Activated CD4-positive, alpha-beta T cell treated with anti-CD3 and anti-CD28 coated beads, Interleukin-2, amount 50 U/mL, for 4 hours (primary cell): Measurements from ENCODE around the gene C17orf114.

Experiments
- DNase-seq, 2 experiments: peaks; one replicate each; pipeline ENCODE4 v3.0.0-alpha.2; 2020

The C17orf114 gene

GRCh38 chr17:4785311-4786105, 16.6 kb downstream of the C17orf114 start:
- DNase-seq: no peak

DNA sequence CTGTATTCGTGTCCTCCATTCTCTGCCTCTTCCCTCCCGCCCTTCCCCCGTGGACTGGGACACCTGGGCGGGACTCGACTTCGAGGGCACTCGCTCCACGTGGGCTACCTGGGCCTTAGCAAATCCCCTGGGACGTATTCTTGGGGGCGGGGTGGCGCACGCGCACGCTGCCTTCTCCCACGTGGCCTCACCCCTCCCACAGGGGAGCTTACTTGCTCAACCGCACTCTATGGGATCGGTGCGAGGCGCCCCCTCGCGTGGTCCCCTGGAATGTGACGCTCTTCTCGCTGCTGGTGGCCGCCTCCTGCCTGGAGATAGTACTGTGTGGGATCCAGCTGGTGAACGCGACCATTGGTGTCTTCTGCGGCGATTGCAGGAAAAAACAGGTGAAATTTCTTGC, 19.5 kb downstream of the C17orf114 start:
- no peak for DNase-seq

DNA sequence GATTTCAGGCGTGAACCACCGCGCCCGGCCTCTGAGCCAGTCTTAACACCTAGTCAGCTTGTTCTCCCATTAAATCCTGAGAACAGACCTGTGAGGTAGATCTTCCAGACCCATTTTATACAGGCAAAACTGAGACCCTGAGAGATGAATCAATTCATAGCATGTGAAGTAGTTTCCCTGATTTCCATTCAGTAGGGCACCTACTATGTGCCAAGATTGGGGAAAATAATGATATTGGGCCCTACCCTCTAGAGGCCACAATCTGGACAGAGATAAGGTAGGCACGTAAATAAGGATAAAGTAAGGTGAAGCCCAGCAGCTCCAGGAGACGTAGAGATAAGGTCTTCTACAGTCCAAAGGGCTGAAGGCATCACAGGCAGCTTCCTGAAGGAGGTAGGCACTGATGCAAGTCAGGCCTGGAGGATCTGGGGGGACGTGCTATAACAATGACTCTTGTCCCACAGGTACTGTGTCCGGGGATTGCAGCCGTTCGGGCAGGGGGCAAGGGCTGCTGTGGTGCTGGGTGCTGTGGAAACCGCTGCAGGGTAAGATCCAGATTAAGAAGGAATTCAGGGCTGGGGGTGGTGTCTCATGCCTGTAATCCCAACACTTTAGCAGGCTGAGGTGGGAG, 21.7 kb downstream of the C17orf114 start:
- no peak for DNase-seq

DNA sequence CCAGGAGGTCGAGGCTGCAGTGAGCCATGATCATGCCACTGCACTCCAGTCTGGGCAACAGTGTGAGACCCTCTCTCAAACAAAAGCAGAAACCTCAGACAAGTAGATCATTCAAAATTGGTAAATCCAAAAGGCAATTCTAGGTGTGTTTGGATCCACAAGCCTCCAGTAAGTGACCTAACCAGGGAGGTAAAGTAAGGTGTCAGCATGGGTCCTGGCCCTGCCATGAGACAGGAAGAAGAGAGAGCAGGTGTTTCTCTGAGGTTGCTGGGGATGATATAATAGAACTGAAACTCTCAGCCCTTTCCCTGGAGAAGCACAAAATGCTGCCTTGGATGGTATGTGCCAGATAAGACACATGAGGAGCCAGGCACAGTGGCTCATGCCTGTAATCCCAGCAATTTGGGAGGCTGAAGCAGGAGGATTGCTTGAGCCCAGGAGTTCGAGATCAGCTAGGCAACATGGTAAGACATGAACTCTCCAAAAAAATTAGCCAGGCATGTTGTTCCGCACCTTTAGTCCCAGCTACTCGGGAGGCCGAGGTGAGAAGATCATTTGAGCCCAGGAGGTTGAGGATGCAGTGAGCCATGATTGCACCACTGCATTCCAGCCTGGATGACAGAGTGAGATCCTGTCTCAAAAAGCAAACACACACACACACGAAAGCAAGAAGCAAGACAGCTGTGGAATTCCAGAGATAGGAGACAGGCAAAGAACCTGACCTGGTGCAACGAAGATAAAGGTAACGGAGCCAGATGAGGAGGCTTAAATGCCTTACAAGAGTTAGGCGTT, 24.0 kb downstream of the C17orf114 start:
- no peak for DNase-seq

DNA sequence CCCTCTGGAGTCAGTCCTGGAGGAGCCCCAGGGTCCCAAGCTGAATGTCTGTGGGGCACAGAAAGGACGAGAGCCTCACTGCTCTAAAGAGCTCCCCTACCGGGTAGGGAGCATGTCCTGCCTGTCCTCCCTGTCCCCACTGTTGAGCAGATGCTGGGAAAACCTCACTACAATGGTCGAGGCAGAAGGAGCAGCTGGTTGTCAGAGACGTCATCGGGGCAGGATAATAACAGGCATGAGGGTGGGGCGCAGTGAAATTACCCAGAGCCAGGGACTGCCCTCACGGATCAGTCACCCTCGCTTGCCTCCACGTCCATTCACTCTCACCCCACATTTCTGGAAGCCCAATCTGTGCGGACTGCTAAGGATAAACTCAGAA, 29.9 kb downstream of the C17orf114 start:
- DNase-seq: no peak

DNA sequence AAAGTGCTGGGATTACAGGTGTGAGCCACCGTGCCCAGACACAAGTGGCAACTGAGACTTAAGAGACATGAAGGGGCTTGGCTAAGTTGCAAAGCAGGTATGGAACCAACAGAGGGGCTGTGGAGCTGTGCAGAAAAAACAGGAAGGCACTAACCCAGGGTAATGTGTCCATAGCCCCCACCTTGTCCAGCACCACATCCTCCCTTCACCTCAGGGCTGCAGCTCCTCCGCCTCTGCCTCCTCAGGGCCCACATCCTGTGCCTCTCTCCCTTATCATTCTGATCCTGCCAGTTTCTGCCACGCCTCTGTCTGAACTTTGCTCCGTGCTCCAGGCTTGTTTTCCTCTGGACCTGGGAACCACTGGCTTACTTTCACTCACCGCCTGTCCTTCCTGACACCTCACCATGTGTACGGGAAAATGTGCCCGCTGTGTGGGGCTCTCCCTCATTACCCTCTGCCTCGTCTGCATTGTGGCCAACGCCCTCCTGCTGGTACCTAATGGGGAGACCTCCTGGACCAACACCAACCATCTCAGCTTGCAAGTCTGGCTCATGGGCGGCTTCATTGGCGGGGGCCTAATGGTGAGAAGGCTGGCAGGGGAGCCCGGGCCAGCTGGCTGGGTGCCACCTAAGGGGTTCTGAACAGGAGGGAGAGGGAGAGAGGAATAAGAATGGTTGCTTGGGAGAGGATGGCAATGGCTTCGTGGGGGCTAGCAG, 30.5 kb downstream of the C17orf114 start, which contains the start of gene TM4SF5:
TM4SF5 (plus strand) TSS at position 368 of the 716 bp plus-strand sequence; CDS start at position 405, 37 bp downstream.
- no peak for DNase-seq

GRCh38 chr17:4769628-4770027, 32.5 kb downstream of the C17orf114 start:
- no peak for DNase-seq

DNA sequence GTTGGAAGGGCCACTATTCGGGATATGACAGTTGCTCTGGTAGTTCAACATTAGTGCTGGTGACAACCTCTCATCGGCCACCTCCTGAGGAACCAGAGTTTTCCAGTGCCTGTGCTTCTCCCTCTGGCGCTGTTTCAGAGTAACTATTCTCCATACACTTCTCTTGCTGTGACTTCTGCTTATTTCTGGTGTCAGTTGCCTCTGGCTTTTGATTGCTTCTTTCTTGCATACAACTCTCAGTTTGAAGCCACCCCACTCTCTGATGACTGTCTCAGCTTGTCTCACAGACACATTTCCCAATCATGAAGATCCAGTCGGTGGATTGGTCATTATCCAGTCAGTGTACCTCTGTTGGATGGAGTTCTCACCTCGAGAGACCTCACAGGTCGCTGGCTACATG, 33.8 kb downstream of the C17orf114 start:
- DNase-seq: no peak

GRCh38 chr17:4766723-4767122, 35.4 kb downstream of the C17orf114 start:
- DNase-seq: no peak

GRCh38 chr17:4766201-4766600, 35.9 kb downstream of the C17orf114 start:
- no peak for DNase-seq

DNA sequence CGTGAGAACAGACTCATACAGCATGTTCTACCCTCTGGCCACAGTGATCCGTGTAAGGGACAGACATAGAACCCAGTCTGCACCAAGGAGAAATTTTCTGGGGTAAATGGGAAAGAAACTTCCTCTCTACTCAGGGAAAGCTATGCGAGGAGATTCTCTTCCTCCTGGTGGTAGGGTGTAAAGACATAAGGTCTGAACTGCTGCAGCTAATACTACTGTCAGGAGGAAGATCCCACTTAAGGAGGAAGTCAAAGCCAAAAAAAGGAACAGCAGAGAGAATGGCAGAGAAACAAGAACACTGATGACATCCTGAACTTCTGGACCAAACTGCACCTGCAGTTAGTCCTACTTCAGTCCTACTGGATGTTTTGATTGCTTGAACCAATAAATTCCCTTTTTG, 37.5 kb downstream of the C17orf114 start:
- DNase-seq: no peak

DNA sequence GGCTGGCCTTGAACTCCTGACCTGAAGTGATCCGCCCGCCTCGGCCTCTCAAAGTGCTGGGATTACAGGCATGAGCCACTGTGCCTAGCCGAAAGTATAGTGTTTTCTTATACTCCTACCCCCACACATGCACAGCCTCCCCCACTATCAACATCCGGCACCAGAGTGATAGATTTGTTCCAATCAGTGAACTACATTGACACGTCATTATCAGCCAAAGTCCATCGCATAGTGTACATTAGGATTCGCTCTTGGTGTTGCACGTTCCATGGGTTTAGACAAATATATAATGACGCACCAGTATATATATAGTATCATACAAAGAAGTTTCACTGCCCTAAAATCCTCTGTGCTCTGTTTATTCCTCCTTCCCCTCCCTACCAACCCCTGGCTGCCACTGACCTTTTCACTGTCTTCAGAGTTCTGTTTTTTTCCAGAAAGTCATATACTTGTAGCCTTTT, 42.3 kb downstream of the C17orf114 start:
- DNase-seq: no peak

DNA sequence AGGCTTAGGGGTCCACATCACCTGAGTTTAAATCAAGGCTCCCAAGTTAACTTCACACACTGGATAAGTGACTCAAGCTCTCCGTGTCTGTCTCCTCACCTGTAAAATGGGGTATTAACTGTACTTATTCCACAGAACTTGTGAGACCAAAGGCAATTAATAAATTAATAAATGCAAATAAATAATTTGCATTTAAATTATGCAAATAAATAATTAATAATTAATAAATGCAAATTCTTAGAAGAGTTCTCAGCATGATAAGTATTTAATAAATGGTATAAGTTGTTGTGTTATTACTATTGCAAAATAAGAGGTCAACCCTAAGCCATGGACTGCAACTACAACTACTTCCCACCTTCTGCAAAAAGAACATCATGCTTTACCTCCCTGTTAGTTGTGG, 48.7 kb downstream of the C17orf114 start:
- no peak for DNase-seq

- no peak for DNase-seq
Observed at GRCh38 chr17:4751932-4752331, 50.2 kb downstream of the C17orf114 start.
